HUES6 (cell line): ENCODE results near the gene SPATA31C2.
"Not testable (repeated sequence)": the region's sequence is repeated elsewhere in the genome, so short reads cannot be mapped to it uniquely, and the experiment has no call there.

Experiments used
- H3K27ac ChIP-seq: 2 replicates; pipeline ENCODE4 v1.7.0; 2013; ENCODE audit warnings: low read depth, mild to moderate bottlenecking, low read length, inconsistent platforms
- H3K27me3 ChIP-seq: 2 replicates; pipeline ENCODE4 v1.6.1; 2013; ENCODE audit warnings: low read length; ENCODE audit not compliant: control insufficient read depth, insufficient read depth
- H3K36me3 ChIP-seq: 2 replicates; pipeline ENCODE4 v1.6.1; 2013; ENCODE audit warnings: low read length; ENCODE audit not compliant: control insufficient read depth, insufficient read depth
- H3K4me1 ChIP-seq: 2 replicates; pipeline ENCODE4 v1.6.1; 2013; ENCODE audit warnings: low read length; ENCODE audit not compliant: control insufficient read depth, insufficient read depth
- H3K4me3 ChIP-seq: 2 replicates; pipeline ENCODE4 v1.5.1; 2013; ENCODE audit warnings: low read depth, low read length
- H3K9ac ChIP-seq: one replicate; pipeline ENCODE4 v1.6.1; 2013; ENCODE audit warnings: mild to moderate bottlenecking, low read length
- H3K9me3 ChIP-seq: 2 replicates; pipeline ENCODE4 v1.6.1; 2013; ENCODE audit warnings: low read depth, low read length; ENCODE audit not compliant: control insufficient read depth, insufficient read depth

Gene SPATA31C2

GRCh38 chr9:88123413-88123812, 14.9 kb downstream of the SPATA31C2 start:
- H3K9ac ChIP-seq, H3K9me3 ChIP-seq, H3K36me3 ChIP-seq, H3K4me1 ChIP-seq, H3K27ac ChIP-seq, H3K27me3 ChIP-seq, H3K4me3 ChIP-seq: not testable (repeated sequence)

- H3K9me3 ChIP-seq, H3K27me3 ChIP-seq, H3K27ac ChIP-seq, H3K4me3 ChIP-seq, H3K4me1 ChIP-seq, H3K9ac ChIP-seq, H3K36me3 ChIP-seq: not testable (repeated sequence)
These were observed 20.2 kb downstream of the SPATA31C2 start for GRCh38 chr9:88118121-88118520.

GRCh38 chr9:88114968-88115612, 23.2 kb downstream of the SPATA31C2 start:
- not testable (repeated sequence) for H3K27me3 ChIP-seq, H3K4me3 ChIP-seq, H3K9ac ChIP-seq, H3K9me3 ChIP-seq, H3K27ac ChIP-seq, H3K36me3 ChIP-seq, H3K4me1 ChIP-seq

- H3K27ac ChIP-seq, H3K9me3 ChIP-seq, H3K4me3 ChIP-seq, H3K27me3 ChIP-seq, H3K36me3 ChIP-seq, H3K9ac ChIP-seq, H3K4me1 ChIP-seq: not testable (repeated sequence)
These were observed 23.9 kb downstream of the SPATA31C2 start for GRCh38 chr9:88114283-88114967.

- H3K36me3 ChIP-seq, H3K9me3 ChIP-seq, H3K27me3 ChIP-seq, H3K4me3 ChIP-seq, H3K4me1 ChIP-seq, H3K27ac ChIP-seq, H3K9ac ChIP-seq: not testable (repeated sequence)
These were observed 24.8 kb downstream of the SPATA31C2 start for GRCh38 chr9:88113156-88114130.

- no peaks in the 10 kb centered on the region for H3K36me3 ChIP-seq
These were observed 28.2 kb downstream of the SPATA31C2 start for GRCh38 chr9:88110026-88110425.

GRCh38 chr9:88108779-88109178, 29.5 kb downstream of the SPATA31C2 start:
- Histone ChIP-seq H3K27ac (no peak overlapping the region), H3K4me1 (no peaks in the 10 kb centered on the region), H3K4me3 (no peak overlapping the region), H3K27me3 (no peaks in the 10 kb centered on the region), H3K36me3 (no peaks in the 10 kb centered on the region), H3K9me3 (no peaks in the 10 kb centered on the region), H3K9ac (no peak overlapping the region)

More at GRCh38 chr9:88110026-88110425, 28.2 kb downstream of the SPATA31C2 start:
- no peaks in the 10 kb centered on the region for H3K27me3 ChIP-seq
- H3K4me3 ChIP-seq = no peak overlapping the region
- H3K9ac ChIP-seq = no peak overlapping the region
- H3K4me1 ChIP-seq = no peaks in the 10 kb centered on the region
- H3K9me3 ChIP-seq = no peaks in the 10 kb centered on the region
- H3K27ac ChIP-seq = no peak overlapping the region

- H3K9me3 ChIP-seq = no peaks in the 10 kb centered on the region
- no peaks in the 10 kb centered on the region for H3K4me1 ChIP-seq
- no peaks in the 10 kb centered on the region for H3K27me3 ChIP-seq
- H3K27ac ChIP-seq = no peak overlapping the region
- no peak overlapping the region for H3K4me3 ChIP-seq
- no peak overlapping the region for H3K9ac ChIP-seq
- H3K36me3 ChIP-seq = no peaks in the 10 kb centered on the region
These were observed 31.8 kb downstream of the SPATA31C2 start for GRCh38 chr9:88106492-88106891.

GRCh38 chr9:88092797-88093331, 45.4 kb downstream of the SPATA31C2 start:
- Histone ChIP-seq H3K9me3 (no peaks in the 10 kb centered on the region), H3K9ac (no peak overlapping the region), H3K4me1 (peaks cover 9% of the 10 kb centered on the region; the same call in 1 of the 2 replicates), H3K36me3 (no peaks in the 10 kb centered on the region), H3K27me3 (no peaks in the 10 kb centered on the region), H3K27ac (no peak overlapping the region), H3K4me3 (no peak overlapping the region)

GRCh38 chr9:88090151-88090581, 48.1 kb downstream of the SPATA31C2 start:
- Histone ChIP-seq H3K27me3 (no peaks in the 10 kb centered on the region), H3K27ac (no peak overlapping the region), H3K4me3 (no peak overlapping the region), H3K9me3 (no peaks in the 10 kb centered on the region), H3K36me3 (no peaks in the 10 kb centered on the region), H3K9ac (no peak overlapping the region), H3K4me1 (peaks cover 9% of the 10 kb centered on the region; the same call in 1 of the 2 replicates)
